ENCODE results near the gene TFF1. TPM values are rescaled to one million over a fixed set of nuclear protein-coding genes. Genes with fewer than 3 reads are reported as not detected.

The TFF1 gene
- total RNA-seq, 1 donor from 2014 or later = not detected

GRCh38 chr21:42412636-42412933 is 46.2 kb upstream of the TFF1 start:
- Histone ChIP-seq H3K27ac (no peak overlapping the region), H3F3A (ENCODE audit: low read depth) (peaks cover 4% of the 10 kb centered on the region), H2AFZ (replicated peaks) (no peak overlapping the region), H3K9me3 (ENCODE audit: low read depth) (no peaks in the 10 kb centered on the region), H3K4me2 (no peak overlapping the region), H3K79me2 (ENCODE audit: low read depth) (no peaks in the 10 kb centered on the region), H3K9ac (no peak overlapping the region), H3K4me1 (no peaks in the 10 kb centered on the region), H4K20me1 (ENCODE audit: low read depth) (no peaks in the 10 kb centered on the region), H3K27me3 (no peaks in the 10 kb centered on the region), H3K4me3 (no peak overlapping the region), H3K36me3 (no peaks in the 10 kb centered on the region)
- H3K4me1 Mint-ChIP-seq = peaks cover 21% of the 10 kb centered on the region
- H3K4me3 Mint-ChIP-seq = no peak overlapping the region
- TF ChIP-seq CTCF (IDR thresholded peaks at IDR 0.05) = no peak
- TF ChIP-seq EZH2phosphoT487 (IDR thresholded peaks at IDR 0.05) = no peak
- TF ChIP-seq EZH2 (IDR thresholded peaks at IDR 0.05) = no peak
- no peak overlapping the region for H3K27ac Mint-ChIP-seq
- H3K36me3 Mint-ChIP-seq = no peaks in the 10 kb centered on the region
- H3K9me3 Mint-ChIP-seq = no peaks in the 10 kb centered on the region
- no peak for DNase-seq (ENCODE audit: low spot score)
- H3K27me3 Mint-ChIP-seq (ENCODE audit: insufficient read depth, low read depth) = peaks cover 4% of the 10 kb centered on the region

GRCh38 chr21:42411891-42412635 is 45.7 kb upstream of the TFF1 start:
- Mint-ChIP-seq H3K27ac (no peak overlapping the region), H3K4me3 (no peak overlapping the region), H3K27me3 (ENCODE audit: insufficient read depth, low read depth) (peaks cover 4% of the 10 kb centered on the region), H3K4me1 (peaks cover 21% of the 10 kb centered on the region), H3K36me3 (no peaks in the 10 kb centered on the region), H3K9me3 (no peaks in the 10 kb centered on the region)
- no peaks in the 10 kb centered on the region for H3K79me2 ChIP-seq (ENCODE audit: low read depth)
- no peaks in the 10 kb centered on the region for H4K20me1 ChIP-seq (ENCODE audit: low read depth)
- H3K9ac ChIP-seq = no peak overlapping the region
- no peaks in the 10 kb centered on the region for H3K27me3 ChIP-seq
- H3K27ac ChIP-seq = no peak overlapping the region
- H2AFZ ChIP-seq (replicated peaks) = no peak overlapping the region
- H3K36me3 ChIP-seq = no peaks in the 10 kb centered on the region
- H3K4me1 ChIP-seq = no peaks in the 10 kb centered on the region
- no peak overlapping the region for H3K4me3 ChIP-seq
- peaks cover 4% of the 10 kb centered on the region for H3F3A ChIP-seq (ENCODE audit: low read depth)
- DNase-seq (ENCODE audit: low spot score) = no peak
- H3K9me3 ChIP-seq (ENCODE audit: low read depth) = no peaks in the 10 kb centered on the region
- no peak for TF ChIP-seq EZH2 (IDR thresholded peaks at IDR 0.05)
- TF ChIP-seq CTCF (IDR thresholded peaks at IDR 0.05) = no peak
- TF ChIP-seq EZH2phosphoT487 (IDR thresholded peaks at IDR 0.05) = no peak
- H3K4me2 ChIP-seq = no peak overlapping the region

GRCh38 chr21:42411197-42411869 is 45.0 kb upstream of the TFF1 start:
- Histone ChIP-seq H3K27me3 (no peaks in the 10 kb centered on the region), H3F3A (ENCODE audit: low read depth) (peaks cover 4% of the 10 kb centered on the region), H4K20me1 (ENCODE audit: low read depth) (no peaks in the 10 kb centered on the region), H3K79me2 (ENCODE audit: low read depth) (no peaks in the 10 kb centered on the region), H3K4me3 (no peak overlapping the region), H3K4me2 (no peak overlapping the region), H3K36me3 (no peaks in the 10 kb centered on the region), H3K9ac (no peak overlapping the region), H3K9me3 (ENCODE audit: low read depth) (no peaks in the 10 kb centered on the region), H3K27ac (no peak overlapping the region), H3K4me1 (no peaks in the 10 kb centered on the region), H2AFZ (replicated peaks) (no peak overlapping the region)
- Mint-ChIP-seq H3K4me3 (no peak overlapping the region), H3K27me3 (ENCODE audit: insufficient read depth, low read depth) (peaks cover 4% of the 10 kb centered on the region), H3K9me3 (no peaks in the 10 kb centered on the region), H3K27ac (no peak overlapping the region), H3K4me1 (peaks cover 21% of the 10 kb centered on the region), H3K36me3 (no peaks in the 10 kb centered on the region)
- TF ChIP-seq EZH2phosphoT487 (IDR thresholded peaks at IDR 0.05) (no peak), CTCF (IDR thresholded peaks at IDR 0.05) (peak; percentile 40)
- DNase-seq (ENCODE audit: low spot score) = peak; percentile 47

All from neural progenitor cell (in vitro differentiated cells).